Stimulated activated CD8-positive, alpha-beta memory T cell treated with anti-CD3 and anti-CD28 coated beads, Interleukin-15, amount 100 ng/mL, for 24 hours (primary cell): ENCODE measurements around the gene FEM1B.

ENCODE experiments used
- DNase-seq: peaks from one replicate; pipeline ENCODE4 v3.0.0-alpha.2; 2020; ENCODE audit warnings: low read depth

FEM1B gene

DNA sequence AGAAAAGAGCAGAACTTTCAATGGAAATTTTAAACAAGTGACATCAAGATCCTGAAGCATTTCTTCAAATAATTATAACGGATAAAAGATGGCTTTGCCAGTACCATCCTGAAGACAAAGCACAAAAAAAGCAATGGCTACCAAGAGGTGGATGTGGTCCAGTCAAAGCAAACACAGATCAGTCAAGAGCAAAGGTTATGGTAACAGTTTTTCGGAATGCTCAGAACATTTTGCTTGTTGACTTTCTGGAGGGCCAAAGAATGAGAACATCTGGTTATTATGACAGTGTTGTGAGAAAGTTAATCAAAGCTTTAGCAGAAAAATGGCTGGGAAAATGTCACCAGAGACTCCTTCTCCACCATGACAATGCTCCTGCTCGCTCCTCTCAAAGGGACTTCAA, 31.5 kb downstream of the FEM1B start:
- no peak for DNase-seq

DNA sequence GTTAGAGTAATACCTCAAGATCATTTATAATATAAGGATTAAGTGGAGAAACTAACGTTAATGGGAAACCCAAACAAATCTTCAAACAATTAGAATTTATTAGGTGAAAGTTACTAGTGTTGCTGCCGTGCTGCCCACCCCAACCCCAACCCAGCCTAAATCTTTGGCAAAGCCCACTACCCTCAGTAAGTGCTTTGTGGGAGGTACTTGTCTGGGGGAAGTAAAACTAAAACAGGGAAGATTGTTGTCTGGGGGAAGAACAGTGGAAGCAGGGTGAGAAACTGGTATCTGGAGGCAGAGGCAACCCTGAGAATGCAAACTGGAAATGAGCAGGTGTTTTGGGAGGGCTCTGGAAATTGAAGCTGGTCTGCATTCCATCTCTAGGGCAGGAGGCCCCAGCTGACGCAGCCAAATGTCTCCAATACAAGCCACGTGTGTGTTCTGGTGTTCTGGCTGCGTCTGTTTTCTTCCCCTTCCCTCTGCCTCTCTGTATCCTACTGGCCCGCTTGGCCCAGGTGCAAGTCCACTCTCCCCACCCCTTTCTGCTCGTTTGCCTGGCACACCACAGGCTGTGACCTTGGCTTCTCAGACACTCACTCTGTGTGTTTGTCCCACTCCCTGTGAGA, 32.7 kb downstream of the FEM1B start:
- DNase-seq: no peak

GRCh38 chr15:68310804-68311463, 33.4 kb downstream of the FEM1B start:
- DNase-seq: no peak

GRCh38 chr15:68311464-68311835, 33.9 kb downstream of the FEM1B start:
- no peak for DNase-seq

DNA sequence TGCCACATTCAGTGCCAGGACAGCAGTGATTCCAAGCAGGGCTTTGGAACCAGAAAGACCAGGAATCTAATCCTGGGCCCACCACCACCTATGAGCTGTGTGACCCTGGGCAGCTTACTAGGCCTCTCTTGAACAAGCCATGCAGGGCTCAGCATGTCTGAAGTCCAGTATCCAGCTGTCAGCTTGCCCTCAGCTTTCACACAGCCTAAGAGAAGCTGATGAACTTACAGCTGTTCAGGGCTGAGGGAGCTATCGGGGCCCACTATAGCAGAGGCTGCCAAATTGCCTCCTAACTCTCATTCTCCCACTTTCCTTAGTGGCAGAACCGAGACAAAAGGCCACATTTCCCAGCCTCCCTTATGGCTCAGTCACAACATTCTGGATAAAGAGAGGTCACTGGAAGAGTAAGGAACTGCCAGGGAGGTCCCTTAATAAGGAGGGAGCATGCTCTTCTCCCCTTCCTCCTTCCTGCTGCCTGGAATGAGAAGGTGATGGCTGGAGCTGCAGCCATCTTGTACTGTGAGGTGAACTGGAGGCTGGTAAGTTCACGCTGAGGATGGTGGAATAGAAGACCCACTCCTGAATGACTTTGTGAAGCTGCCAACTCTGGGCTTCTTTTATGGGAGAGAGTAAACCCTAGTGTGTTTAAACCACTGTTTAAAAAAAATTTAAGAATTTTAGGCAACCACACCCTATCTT, 34.5 kb downstream of the FEM1B start:
- DNase-seq: no peak

- DNase-seq: no peak
Measured at GRCh38 chr15:68312701-68313204, 35.2 kb downstream of the FEM1B start.

GRCh38 chr15:68313501-68314410, 36.2 kb downstream of the FEM1B start:
- no peak for DNase-seq

DNA sequence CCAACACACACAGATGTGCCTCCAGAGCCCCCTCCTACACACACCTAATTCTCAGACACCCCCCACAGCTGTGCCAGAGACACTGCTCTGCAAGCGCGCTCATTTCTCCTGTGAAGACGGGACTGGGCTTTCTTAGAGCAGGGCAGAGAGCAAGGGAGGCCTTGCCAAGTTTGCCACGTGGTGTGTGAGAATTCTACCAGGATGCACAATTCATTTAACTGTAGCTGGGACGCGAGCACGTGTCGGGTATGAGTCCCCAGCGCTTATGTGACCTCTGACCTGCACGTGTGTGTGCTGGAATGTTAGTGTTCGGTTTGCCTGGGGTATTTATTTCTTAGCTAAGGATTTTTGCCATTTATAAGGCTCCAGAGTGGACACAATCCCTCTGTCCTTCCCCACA, 37.0 kb downstream of the FEM1B start:
- DNase-seq: no peak

- DNase-seq: no peak
Measured at GRCh38 chr15:68315035-68315434, 37.5 kb downstream of the FEM1B start.

GRCh38 chr15:68315495-68316031, 38.0 kb downstream of the FEM1B start:
- no peak for DNase-seq

DNA sequence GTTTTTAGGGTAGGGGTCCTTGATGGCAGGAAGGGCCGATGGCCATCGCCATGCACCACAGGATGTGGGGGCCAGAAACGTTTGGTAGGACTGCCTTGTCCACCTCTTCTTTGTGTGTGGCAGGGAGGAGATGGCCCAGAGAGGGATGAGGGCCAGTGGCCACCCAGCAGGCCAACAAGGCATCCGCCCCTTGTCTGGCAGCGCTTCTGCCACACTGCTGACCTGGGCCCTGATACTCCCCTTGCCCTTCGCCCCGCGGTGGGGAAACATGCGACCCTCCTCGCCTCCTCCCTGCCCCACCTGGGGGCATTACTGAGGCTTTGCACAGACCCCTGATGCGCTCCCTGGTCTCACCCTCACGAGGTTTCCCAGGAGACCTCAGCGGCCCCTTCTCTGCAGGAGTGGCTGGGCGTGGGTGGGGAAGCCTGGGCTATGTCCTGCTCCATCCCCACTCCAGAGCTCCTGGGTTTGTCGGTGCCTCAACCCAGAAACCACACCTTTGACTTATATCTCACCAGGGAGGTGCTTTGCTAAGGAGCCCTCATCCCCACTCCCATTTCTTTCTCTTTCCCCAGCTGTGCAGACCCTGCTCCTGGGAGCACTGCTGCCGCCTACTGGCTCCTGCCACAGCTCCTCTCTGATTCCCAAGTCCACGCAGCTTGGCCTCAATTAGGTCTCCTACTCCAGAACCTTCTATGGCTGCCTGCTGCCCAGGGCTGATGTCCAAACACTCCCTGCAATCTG, 38.7 kb downstream of the FEM1B start:
- DNase-seq: no peak

DNA sequence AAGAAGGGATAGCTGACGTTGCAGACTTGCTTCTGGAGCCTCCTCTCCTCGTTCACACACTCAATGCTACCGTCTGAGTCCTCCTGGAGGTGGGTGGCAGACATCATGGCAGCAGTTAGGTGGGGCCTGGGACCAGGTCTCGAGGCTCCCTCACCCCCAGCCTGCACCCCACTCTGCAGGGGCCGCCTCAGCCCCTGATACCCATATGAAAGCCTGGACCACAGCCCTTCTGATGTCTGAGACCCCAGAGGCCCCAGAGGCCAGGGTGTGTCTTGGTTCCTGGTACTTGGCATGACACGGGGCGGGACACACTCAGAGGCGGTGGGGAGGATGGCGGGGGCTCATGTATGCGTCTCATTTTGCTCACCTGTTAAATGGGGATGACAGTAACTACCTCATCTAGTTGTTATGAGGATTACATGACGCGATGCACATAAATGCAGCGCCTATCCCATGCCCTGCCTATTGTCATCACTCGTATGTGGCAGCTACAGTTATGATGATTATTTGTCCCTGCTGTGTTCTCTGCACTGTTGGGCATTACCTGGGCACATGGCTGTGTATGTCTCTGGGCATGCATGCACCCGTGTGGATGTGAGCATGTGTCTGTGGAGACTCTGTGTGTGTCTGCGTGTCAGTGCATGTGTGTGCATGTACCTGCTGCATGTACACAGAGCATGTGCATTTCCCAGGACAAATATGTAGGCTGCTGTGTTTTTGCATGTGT, 39.9 kb downstream of the FEM1B start:
- no peak for DNase-seq

GRCh38 chr15:68318008-68318835, 40.7 kb downstream of the FEM1B start:
- no peak for DNase-seq

DNA sequence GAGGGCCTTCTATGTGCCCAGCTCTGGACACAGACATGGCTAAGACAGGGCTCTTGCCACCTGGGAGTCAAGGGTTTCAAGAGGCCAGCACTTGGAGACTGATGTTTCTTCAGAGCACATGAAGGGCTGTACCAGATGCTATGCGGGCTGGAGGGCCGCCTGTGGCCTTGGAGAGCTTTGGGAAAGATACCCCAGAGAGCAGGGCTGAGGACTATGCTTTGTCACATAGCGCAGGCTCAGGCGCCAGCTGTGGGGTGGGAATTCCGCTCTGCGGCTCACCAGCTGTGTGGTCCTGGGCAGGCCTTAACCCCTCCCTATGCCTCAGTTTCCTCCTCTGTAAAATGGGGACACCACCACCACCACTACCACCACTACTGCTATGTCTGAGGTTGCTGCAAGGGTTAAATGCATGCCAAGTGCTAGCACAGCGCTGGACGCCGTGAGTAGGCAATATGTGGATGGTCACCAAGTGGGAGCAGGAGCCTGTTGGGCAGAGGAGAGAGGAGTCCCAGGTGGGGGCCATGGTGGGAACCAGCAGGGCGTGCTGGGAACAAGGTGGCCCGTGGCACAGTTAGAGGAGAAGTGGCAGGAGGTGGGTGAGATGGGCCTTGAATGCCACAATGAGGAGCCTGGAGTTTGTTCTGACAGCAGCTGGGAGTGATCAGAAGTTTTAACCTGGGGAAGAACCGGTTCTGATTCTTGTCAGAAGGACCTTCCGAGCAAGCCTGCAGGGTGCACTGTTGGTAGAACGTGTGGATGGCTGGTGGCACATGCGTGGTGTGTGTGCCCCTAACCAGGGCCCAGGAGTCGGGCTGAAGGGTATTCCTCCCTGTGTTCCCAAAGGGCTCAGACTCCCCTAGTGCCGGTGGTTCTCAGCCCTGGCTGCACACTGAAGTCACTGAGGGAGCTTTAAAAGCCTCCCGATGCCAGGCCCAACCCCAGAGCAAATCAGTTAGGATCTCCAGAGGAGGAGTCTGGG, 41.7 kb downstream of the FEM1B start:
- DNase-seq: no peak

DNA sequence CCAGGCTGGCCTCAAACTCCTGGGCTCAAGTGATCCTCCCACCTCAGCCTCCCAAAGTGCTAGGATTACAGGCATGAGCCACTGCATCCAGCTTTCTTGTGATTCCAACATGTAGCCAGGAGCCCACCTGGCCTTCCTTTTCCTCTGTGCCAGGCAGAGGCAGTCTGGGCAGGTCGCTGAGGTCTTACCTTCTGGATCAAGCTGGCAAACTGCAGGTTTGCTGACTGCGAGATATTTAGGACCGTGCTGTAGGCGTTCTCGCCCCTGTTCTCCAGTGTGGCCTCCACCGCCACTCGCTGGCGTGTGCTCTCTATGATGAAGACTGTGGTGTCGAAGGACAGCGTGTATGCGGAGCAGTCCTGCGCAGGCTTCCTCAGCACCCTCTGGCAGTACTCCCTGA, 42.5 kb downstream of the FEM1B start:
- no peak for DNase-seq

- no peak for DNase-seq
Measured at GRCh38 chr15:68321229-68321628, 43.7 kb downstream of the FEM1B start.

- DNase-seq: no peak
Measured at GRCh38 chr15:68322796-68323195, 45.3 kb downstream of the FEM1B start.

- no peak for DNase-seq
Measured at GRCh38 chr15:68325726-68326125, 48.2 kb downstream of the FEM1B start.
